Midbrain (tissue), 1 donor: Measurements from ENCODE around the gene REV1.
"Not testable (repeated sequence)": the region's sequence is repeated elsewhere in the genome, so short reads cannot be mapped to it uniquely, and the experiment has no call there.

ENCODE experiments used
- DNase-seq: peaks from one replicate; lab custom pipeline; 2025; lab: John Stamatoyannopoulos, UW

The REV1 gene

DNA sequence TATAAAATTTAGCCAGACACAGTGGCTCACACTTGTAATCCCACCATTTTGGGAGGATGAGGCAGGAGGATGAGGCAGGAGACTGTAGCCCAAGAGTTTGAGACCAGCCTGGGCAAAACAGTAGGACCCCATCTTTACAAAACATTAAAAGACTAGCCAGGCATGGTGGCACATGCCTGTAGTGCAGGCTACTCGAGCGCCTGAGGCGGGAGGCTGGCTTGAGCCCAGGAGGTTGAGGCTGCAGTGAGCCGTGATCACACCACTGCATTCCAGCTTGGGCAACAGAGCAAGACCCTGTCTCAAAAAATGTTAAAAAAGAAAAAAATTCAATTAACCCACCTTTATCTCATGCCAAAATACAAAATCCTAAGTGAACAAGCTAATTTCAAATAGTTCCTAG lies 4.0 kb downstream of the REV1 start:
- DNase-seq, result no peak

DNA sequence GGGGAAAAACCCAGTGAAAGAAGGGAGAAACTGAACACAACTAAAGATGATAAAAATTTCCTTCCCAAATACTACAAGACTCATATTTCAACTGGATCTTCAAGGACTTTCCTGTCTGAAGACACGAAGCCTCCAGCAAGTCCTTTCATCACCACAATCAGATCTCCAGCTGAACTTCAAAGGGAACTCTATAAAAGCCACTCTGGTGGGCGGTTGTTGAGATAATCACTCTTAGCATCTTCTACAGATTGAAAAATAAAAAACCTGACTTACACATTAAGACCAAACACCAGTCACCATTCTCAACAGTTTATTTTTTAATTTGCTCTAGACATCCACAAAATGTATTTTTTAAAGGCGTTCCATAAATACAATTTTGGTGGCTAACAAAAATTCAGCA lies 4.4 kb downstream of the REV1 start:
- no peak for DNase-seq

DNA sequence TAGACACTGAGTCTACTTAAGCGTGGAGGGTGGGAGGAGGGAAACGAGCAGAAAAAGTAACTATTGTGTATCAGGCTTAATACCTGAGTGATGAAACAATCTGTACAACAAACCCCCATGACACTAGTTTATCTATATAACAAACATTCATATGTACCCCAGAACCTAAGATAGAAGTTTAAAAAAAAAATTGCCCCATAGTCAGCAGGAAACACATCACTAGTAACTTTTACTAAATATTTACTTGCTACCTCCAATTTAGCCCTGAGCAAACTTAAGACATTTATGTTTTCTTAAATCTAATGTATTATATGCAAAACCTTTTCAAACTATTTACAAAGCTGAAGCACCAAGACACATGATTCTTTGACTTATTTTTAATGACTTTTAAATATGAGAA lies 5.6 kb downstream of the REV1 start:
- DNase-seq, result no peak

DNA sequence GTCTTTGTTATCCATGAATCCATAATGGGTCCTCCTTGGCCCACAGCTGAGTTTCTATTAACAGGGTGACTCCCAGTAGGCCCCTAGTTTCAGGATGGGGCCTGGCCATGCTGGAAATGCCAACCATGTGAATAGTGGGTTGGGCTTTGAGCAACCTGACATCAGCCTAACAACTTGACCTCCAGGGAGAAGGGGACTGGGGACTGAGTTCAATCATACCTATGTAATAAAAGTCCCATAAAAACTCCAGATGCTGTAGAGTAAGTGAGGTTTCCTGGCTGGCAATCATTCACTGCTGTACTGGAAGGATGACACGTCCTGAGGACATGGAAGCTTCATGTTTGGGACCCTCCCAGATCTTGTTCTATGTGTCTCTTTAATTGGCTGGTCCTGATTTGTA lies 7.9 kb downstream of the REV1 start:
- no peak for DNase-seq

DNA sequence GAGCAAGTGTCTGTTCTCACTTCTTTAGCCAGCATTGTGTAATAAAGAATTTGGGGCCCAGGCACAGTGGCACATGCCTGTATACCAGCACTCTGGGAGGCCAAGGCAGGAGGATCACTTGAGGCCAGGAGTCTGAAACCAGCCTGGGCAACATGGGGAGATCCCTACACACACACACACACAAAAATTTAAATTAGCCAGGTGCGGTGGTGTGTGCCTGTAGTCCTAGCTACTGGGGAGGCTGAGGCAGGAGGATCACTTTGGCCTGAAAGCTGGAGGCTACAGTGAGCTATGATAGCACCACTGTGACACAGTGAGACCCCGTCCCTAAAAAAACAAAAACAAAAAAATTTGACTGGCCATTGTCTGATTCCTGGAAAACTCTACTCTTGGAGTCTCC lies 8.3 kb downstream of the REV1 start:
- no peak for DNase-seq

DNA sequence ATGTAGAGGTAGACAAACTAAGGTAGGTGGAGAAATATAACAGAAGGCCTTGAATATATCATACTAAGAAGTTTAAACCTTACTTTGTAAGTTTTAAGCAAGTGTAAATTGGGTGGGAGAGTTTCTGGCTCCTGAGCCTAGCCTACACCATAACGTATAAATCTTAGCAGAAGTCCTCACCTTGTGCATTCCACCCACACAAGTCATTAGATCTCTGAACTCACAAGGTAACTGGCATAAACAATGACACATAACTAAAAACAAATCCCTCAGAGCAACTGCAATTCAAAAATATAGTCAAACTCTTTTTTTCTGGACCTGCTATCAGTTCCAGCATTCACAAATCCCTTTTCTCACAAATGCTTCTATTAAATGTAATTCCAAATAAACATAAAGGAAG lies 9.4 kb downstream of the REV1 start:
- DNase-seq, result no peak

DNA sequence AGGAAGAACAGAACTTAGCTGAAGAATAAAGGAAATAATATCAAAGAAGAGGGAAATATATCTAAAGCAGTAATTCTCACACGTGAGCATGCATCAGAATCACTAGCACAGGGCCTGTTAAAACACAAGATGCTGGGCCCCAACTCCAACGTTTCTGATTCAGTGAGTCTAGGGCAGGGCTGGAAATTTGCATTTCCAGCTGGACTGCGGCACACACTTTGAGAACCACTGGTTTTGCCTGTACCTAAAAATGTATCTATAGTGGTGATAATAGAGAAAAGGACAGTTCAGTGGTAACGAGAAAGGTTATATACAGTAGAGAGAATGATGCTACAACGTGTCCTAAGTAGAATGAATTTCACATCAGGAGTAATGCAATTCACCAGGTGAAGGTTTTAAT lies 11.2 kb downstream of the REV1 start:
- DNase-seq, result no peak

DNA sequence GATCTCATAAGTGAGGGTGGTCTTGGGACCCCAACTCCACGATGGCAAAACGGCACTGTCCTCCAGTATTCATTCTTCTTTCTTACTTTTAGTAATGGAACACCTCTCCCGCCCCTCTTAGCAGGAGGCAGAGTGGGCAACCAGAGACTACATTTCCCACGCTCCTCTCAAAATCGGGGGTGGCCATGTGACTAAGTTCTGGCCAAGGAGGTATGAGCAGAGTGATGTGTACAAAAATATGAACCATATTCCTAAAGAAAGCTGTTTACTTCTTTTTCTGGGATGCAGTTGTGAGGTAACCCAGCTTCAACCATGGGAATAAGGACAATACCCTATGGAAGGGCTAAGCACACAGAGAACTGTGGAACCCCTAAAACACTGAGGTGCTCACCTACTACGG lies 12.8 kb downstream of the REV1 start:
- no peak for DNase-seq

DNA sequence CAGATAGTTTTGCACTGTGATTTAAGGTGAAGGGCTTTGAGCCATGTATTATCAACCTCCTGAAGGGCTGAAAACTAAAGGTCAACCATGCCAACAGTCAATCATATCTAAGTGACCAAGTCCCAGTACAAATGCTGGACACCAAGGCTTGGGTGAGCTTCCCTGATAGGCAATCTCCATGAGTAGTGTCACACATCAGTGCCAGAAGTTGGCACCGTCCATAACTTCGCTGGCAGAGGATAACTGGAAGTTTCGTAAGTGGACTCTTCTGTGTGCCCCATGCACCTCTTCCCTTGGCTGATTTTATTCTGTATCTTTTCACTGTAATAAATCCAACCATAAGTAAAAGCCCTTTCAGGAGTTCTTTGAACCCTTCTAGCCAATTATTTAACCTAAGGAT lies 13.2 kb downstream of the REV1 start:
- DNase-seq, result no peak

DNA sequence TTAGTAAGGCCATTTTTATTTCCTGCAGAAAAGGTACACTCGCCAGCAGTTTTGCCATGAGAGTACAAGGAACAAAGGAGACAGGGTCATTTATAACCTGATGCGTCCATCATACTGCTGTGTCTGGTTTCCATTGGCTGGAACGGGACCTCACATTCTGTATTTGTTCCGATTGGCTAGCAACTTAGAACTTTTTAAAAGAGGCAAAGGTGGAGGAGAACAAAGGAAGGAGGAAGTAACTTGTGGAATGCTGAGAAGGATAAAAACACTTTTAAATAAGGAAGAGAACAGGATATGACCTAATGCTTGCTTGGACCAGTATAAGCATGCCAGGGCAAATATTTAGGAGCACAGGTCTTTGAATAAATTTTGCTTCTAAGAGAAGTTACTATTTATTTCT lies 14.7 kb downstream of the REV1 start:
- not testable (repeated sequence) for DNase-seq

DNA sequence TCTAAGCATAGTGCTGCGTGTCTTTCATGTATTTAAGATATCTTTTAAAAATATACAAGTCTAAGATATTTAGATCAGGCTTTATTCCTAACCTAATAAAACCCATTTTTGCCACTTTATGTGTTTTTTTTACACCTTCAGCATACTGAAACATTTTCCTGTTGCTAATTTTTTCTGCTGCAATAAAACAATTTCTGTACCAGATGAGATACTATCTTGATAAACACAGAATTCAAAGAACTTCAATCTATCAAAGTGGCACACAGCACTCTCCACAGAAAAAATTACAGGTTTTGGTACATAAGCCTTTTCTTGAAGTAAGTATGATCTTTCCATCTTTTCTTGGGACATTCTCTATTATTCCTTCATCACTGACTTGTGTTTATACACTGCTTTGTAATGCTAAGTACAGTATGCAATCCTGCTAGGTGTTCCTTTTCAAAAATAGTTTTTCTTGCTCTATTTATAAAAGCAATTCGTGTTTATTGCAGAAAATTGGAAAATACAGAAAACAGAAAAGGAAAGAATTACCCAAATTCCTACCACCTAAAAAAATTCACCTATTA lies 16.2 kb downstream of the REV1 start:
- DNase-seq, result no peak

DNA sequence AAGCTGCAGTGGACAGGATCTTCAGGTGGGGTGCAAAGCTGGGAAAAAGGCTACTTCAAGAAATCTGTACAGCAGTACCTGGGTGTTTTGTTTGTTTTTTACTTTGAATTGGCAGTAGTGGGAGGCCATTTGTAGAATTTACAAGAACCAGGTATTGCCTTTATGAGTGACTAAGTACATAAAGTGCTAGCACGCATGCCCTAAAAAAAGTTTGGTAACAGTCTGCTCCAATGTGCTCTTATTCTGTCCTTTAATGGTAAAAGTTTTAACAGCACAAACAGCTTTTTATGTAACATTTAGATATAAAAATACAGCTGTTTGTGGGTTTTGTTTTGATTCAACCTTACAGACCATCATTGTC lies 17.2 kb downstream of the REV1 start:
- DNase-seq, result no peak

DNA sequence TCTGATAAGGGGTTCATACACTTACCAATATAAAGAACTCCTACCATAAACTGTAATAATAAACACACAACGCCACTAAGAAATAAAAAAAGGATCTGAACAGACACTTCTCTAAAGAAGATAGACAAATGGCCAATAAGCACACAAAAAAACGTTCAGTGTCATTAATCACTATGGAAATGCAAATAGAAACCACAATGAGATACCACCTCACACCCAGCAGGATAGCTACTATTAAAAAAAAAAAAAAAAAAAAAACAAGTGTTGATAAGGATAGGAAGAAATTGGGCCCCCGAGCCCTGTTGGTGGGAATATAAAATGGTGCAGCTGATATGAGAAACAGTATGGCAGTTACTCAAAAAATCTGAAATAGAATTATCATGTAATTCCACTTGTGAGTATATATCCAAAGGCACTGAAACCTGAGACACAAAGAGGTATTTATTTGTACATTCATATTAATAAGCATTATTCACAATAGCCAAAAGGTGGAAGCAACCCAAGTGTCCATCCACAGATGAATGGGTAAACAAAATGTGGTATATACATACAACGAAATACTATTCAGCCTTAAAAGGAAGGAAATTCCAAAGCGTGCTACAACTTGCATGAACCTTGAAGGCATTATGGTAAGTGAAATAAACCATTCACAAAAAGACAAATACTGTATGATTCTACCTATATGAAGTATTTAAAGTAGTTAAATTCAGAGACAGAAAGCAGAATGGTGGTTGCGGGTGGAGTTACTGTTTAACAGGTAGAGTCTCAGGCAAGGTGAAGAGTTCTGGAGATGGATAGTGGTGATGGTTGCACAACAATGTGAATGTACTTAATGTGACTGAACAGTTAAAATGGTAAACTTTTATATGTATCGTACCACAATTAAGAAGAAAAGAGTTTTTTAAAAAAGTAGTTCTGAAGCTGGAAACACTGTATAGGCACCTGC lies 17.9 kb downstream of the REV1 start:
- no peak for DNase-seq

DNA sequence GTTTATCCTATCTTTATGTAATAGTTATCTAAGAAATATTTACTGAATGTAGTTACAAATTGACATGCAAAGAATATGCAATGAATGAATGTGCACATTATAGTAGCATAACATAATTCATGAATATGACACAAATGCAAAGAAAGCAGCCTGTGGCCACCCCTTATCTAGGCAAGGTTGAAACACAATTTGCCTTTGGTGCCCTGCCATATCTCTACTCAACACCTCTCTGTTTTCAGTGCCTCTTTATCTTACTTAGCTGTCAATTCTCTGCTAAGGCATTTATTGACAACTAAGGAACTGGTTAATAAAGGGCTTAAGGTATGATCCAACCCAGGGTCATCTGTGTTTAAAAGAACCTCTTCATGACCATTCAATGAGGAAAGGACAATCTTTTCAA lies 18.9 kb downstream of the REV1 start:
- DNase-seq, result no peak

DNA sequence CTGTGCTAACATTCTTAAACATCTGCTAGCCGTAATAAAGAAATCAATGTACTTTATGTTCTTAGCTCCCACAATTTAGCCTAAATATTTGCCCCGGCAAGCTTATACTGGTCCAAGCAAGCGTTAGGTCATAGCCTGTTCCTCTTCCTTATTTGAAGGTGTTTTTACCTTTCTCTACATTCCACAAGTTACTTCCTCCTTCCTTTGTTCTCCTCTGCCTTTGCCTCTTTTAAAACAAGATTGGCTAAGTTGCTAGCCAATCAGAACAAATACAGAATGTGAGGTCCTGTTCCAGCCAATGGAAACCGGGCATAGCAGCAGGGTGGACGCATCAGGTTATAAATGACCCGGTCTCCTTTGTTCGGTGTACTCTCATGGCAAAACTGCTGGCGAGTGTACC lies 19.4 kb downstream of the REV1 start:
- DNase-seq, result not testable (repeated sequence)

DNA sequence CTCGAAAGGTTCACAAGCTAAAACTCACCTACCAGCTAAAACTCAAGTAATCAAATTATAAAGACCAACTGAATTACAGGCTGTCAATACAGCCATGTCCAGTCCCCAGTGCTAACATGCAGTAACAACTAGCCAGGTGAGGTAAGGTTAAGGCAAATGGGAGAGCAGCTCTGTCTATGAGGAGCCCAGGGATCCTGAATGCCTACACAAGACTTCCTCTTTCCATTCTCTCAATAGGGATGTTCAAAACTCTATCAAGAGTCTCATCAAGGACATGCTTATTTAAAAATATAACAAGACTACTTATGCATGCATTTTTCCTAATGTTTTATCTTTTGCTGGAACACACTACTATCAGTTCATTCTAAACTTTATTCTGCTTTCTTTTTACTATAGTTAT lies 20.4 kb downstream of the REV1 start:
- DNase-seq, result no peak

DNA sequence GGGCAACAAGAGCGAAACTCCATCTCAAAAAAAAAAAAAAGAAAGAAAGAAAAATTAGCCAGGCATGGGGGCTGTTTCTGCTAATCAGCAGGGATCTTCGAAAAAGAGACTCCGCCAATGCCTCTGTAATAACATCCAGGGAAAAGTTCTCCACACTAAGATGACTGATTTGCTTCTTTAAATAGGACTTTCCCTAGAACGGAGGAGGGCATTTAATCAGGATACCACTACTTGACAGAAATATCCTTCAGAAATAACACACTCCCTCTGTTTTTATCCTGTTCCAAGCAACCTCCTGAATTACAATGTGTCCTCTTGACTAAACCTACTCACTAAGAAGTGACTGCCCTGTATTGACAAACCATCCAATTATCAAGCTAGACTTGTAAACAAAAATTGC lies 21.7 kb downstream of the REV1 start:
- no peak for DNase-seq

DNA sequence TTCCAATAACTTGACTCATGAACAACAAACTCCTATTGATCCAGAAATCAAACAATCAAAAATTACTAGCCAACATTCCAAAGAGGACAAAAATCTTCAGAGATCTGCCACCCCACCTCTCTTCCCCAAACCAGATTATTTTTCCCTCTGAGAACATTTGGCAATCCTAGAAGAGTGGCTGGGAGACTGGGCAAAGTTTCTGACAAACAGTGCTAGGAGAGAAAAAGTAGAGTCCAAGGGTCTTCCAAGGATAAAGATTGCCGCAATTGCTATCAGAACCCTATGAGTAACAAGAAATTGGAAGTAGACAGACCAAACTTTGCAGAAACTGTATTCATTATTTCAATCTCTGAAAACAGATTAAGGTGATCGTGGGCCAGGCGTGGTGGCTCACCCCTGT lies 22.4 kb downstream of the REV1 start:
- DNase-seq, result no peak

DNA sequence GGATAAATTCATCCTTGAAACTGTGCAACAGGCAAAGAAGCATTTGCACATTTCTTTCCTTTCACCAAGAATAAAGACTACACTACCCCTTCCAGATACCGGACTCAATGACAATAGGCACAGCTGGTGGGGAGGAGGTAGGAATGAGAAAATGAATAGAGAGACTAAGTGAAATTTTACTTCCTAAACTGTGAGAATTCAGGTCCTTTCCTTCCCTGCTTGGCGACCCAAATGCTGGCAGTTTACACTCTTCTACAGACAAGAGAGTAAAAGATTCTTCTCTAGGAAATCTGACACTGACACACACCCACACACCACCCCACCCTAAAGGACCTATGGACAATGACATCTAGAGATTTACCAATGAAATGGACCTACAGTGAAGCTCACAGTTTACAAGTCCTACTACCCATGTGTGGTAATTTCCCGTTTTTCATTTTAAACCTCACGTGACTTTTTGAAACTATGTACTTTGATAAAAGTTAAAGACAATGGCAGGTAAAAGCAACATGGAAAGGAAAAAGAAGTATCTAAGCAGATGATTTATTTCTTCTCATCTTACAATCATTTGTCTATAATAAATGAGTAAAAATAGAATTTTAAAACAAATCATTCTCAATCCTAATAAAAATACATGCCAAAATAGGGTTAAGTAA lies 27.9 kb downstream of the REV1 start:
- no peak for DNase-seq

DNA sequence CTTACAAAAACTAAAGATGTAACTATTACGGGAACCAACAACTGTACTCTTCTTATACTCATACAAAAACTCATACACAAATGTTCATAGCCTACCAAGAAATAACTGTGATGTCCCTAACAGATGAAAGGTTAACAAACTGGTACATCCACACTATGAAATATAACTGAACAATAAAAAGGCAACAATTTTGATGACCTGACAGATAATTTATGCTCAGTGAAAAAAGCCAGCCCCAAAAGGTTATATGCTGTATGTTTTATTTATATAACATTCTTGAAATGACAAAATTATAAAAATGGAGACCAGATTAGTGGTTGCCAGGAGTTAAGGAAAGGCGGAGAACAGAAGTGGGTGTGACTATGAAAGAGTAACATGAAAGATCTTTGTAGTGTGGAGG lies 31.3 kb downstream of the REV1 start:
- no peak for DNase-seq

DNA sequence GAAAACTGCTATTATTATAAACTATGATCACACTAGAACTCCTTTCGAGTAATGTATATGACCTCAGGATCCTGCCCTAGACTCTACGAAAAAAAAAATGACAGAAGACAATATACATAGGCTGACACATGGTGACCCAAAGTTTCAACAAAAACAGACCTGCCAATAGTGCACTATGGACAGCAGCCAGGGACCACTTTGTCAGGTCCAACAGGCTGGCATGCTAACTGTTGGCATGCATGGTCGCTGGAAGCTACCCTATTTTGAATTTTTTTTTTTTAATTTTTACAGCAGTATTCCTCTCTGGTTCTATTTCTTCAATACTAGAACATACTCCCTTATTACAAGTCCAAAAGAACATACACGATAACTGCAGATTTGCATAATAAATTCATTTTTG lies 38.1 kb downstream of the REV1 start:
- DNase-seq, result no peak

DNA sequence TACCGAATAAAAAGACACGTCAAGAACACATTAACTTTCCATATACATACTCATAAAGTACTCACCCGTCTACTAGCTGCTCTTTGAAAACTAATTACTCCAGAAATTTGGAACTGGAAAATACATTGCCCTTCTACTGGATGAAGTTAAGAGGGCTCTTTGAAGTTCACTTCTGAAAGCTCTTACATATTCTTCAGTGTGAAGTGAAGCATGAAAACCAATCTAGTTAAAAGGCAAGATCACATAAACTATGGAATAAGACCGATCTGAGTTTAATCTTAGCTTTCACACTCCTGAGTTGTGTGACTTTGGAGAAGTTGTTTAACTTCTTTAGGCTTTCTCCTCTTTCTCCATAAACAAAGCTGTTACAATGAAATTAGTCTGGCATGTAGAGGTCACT lies 38.5 kb downstream of the REV1 start:
- no peak for DNase-seq

DNA sequence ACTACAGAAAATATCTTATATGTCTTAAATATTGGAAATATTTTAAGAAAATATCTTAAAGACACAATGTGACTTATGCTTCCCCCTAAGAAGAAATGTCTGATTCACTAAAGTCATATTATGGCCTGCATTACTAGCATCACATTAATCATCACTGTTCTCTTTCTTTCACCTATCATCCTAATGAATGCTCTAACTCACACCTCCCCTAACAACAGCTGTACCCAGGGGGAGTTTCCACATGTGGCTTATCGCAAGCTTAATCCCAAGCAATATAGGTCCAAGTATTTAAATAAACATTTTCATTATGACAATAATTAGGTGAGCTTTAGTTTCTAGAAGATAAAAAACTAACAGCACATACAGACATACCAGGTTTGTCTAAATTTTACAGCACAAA lies 39.6 kb downstream of the REV1 start:
- DNase-seq, result no peak
